NCI-H1417 (cell line): ENCODE measurements around the gene CAMK2G.
A peak's percentile ranks its signal among the peaks of the same experiment; 100 is the strongest.
"Not testable (repeated sequence)": the region's sequence is repeated elsewhere in the genome, so short reads cannot be mapped to it uniquely, and the experiment has no call there.

Experiments used
- DNase-seq, 3 experiments: peaks; one replicate each; lab custom pipeline; 2025; lab: John Stamatoyannopoulos, UW

CAMK2G gene

DNA sequence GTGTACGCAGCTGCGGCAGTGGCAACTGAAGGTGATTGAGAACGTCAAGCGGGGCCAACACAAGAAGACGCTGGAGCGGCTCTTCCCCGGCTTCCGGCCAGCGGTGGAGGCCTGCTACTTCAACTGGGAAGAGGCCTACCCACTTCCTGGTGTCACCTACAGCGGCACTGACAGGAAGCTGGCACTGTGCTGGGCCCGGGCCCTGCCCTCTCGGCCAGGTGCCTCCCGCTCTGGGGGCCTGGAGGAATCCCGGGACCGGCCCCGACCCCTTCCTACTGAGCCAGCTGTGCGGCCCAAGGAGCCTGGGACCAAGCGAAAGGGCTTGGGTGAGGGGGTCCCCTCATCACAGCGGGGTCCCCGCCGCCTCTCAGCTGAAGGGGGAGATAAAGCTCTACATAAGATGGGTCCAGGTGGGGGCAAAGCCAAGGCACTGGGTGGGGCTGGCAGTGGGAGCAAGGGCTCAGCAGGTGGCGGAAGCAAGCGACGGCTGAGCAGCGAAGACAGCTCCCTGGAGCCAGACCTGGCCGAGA lies 82.4 kb downstream of the CAMK2G start:
- no peak for DNase-seq

DNA sequence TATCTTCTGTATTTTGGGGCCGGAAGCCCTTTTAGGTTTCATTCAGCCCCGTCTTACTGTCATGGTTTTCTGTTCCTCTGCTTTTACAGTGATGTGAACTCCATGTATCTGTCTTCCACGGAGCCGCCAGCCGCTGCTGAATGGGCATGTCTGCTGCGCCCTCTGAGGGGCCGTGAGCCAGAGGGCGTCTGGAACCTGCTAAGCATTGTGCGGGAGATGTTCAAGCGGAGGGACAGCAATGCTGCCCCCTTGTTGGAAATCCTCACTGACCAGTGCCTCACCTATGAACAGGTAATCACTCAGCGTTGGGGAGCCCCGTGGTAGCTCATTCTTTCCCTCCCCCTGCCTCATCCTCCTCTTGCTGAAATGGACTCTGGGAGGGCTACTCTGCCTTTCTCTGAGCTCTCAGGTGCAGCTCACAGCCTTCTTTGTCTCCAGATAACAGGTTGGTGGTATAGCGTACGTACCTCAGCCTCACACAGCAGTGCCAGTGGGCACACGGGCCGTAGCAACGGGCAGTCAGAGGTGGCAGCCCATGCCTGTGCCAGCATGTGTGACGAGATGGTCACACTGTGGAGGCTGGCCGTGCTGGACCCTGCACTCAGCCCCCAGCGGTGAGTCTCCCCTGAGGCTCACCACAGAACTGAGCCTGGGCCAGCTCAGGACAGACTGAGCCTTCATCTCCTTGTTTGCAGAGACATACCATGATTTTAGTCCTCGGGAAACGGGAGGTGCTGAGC lies 83.3 kb downstream of the CAMK2G start:
- no peak for DNase-seq

DNA sequence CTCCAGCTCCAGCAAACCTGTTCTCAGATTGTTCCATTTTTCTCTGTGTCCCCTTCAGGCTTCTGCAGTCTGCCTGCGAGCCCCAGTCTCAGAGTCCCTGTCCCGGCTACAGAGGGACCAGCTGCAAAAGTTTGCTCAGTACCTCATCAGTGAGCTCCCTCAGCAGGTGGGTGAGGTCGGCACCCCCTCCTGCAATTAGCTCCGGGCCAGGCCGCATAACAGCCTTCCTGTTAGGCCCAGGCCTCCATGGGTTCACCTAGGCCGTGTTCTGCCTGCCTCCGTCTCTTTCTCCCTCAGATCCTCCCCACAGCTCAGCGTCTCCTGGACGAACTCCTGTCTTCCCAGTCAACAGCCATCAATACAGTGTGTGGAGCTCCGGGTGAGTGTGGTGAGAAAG lies 84.7 kb downstream of the CAMK2G start:
- DNase-seq, result no peak

DNA sequence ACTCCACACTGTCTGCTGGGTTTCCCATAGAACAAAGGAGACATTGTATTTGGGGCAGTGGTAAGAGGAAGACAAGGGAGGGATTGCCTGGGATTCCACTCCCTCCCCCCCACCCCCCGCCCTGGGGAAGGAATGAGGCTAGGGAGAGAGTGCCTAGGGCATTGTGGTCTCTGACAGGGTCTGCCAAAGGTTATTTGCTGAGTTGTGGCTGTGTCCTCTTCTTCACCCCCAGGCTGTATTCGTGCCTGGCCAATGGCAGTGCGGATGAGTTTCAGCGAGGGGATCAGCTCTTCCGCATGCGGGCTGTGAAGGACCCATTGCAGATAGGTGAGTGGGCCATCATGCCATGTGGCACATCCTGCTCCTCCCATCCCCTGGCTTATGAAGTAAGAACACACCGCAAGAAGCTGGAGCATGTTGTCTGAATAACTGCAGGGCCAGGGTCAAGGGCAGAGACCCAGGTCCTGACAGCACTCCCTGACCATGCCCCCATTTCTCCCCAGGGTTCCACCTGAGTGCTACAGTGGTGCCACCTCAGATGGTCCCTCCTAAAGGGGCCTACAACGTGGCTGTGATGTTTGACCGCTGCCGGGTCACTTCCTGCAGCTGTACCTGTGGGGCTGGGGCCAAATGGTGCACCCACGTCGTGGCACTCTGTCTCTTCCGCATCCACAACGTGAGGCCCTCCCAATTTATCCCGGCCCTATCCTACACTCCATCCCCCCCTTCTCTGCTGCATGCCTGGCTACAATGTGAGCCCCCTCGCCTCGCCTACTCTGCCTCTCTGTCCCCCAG lies 85.3 kb downstream of the CAMK2G start:
- DNase-seq, result no peak

DNA sequence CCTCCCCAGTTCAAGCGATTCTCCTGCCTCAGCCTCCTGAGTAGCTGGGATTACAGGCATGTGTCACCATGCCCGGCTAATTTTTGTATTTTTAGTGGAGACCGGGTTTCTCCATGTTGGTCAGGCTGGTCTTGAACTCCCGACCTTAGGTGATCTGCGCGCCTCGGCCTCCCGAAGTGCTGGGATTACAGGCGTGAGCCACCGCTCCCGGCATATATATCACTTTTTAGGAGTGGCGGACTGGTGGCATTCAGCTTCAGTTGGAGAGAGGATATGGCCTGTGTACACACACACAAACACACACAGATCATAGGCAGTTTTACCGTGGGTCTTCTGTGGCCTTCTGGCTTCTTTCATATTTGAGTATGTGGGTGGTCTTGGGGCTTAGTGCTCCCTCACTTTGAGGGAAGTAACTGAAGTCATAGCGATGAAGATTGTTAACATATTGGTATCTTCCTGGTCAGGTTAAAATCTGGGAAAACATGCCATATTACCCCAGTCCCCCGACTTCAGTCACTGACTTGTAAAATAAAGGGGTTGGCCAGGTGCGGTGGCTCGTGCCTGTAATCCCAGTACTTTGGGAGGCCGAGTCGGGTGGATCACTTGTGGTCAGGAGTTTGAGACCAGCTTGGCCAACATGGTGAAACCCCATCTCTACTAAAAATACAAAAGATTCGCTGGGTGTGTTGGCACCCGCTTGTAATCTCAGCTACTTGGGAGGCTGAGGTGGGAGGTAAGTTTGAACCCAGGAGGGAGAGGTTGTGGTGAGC lies 87.1 kb downstream of the CAMK2G start:
- DNase-seq, result not testable (repeated sequence)

DNA sequence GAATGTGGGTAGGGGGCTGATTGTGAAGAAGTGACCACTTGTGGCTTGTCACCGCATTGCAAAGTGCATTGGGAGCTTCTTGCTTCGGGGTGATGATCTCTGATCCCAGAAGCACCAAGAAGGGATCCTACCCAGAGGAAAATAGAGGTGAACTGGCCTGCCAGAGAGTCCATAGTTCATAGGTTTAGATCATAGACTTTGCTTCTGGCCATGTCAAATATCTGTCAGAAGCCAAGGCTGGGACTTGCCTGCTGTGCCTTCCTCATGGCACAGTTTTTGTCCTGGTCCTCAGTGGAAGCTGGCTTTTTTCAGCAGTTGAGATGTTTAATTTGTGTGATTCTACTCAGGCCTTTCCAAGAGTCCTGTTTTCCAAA lies 87.9 kb downstream of the CAMK2G start:
- no peak for DNase-seq

DNA sequence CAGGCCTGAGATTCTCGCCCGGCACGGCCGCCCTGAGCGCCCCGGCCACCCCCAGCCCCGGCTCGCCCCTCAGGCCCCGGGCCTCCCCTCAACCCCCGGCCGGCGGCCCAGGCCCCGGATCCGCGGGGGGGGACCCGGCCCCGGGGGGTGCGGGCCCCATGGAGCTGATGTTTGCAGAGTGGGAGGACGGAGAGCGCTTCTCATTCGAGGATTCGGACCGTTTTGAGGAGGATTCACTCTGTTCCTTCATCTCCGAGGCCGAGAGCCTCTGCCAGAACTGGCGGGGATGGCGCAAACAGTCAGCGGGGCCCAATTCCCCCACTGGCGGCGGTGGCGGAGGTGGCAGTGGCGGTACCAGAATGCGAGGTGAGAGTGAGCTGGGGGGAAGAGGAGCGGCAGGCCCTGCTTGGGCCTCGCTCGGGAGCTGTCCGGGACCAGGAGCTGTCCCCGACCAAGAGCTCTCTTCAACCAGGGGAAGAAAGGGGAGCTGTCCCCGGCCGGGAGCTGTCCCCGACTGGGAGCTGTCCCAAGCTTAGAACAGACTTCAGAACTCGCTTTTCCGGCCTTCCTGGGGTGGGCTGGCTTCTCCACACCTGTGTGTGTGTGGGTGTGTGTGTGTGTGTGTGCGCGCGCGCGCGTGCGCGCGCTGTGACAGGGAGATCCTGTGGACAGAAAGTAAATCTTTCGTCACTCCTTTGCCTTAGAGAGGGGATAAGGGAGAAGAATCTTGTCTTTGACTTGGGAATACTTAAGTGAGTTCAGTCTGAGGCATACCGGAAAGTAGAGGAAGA lies 88.4 kb downstream of the CAMK2G start:
- peak in 1 of 3 experiments; percentile 26 for DNase-seq

DNA sequence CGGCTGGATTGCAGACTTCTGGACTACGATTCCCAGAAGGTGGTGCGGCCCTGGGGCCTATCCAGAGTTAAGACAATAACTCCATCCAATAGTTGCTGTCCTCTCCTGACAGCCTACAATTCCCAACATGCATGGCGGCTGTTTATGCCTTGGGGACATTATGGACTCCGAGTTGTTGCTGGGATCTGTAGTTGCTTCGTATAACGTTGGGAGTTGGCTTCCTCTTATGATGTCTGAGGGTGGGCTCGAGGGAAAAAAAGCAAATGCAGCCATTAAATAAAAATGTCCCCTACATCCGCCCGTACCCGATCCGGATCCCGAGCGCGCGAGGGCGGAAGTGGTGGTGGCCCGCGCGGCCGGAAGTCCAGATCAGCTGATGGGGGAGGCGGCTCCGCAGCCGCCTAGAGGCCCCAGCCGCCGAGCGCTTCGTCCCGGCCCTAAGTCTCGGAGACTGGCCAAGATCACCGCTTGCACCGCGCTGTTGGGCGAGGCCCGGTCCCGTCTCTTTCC lies 89.1 kb downstream of the CAMK2G start, which contains the start of gene ZSWIM8:
ZSWIM8 (plus strand) TSS at position 396 of the 510 bp plus-strand sequence. CDS start 273 bp downstream, outside the sequence.
- peak; percentile 84 to 94 (median 86) for DNase-seq

DNA sequence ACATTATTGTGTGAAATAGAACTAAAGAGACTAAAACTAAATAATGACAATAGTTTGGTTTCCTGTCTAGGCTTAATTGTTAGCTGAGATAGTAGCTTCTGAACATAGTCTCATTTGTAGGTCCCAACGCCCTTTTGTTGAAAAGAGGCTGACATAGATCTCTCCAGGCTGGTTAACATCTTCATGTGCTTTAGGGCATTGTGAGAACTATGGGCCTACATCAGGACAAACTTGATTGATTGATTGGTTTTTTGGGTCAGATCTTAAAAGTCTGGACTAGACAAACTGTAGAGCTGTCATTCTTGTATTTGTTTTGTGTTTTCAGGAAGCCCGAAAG lies 91.6 kb downstream of the CAMK2G start:
- no peak for DNase-seq

DNA sequence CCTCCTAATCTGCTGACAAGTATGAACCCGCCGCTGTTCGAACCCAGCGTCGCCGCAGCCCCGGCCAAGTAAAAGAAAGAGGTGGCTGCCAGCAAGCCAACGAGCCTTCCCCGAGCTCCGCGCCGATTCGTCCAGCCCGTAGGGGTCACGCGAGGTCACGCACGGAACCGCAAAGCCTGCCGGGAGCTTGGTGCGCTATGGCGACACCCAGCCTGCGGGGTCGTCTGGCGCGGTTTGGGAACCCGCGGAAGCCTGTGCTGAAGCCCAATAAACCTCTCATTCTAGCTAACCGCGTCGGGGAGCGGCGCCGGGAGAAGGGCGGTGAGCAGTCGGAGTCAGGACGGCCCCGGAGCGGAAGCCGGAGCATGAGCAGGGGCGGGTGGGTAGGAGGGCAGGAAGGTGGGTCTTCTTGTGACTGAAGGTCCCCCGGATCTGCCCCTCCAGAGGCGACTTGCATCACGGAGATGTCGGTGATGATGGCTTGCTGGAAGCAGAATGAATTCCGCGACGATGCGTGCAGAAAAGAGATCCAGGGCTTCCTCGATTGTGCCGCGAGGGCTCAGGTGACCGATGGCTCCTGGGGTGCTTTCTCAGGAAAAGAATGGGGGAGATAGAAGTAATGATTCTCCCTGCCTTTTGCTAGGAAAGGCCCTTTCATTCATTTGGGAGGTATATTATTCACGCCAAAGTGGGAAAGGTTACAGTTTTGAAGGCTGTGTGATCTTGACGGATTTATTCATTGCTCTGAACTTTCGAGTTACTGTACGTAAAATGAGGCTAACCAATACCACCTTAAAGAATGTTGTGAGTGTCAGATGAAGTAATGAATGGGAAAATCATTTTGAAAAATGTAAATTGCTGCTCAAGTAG lies 92.2 kb downstream of the CAMK2G start, which contains the start of gene CHCHD1:
CHCHD1 (plus strand) TSS at position 170 of the 870 bp plus-strand sequence; CDS start at position 198, 28 bp downstream.
- peak; percentile 64 to 78 (median 74) for DNase-seq

DNA sequence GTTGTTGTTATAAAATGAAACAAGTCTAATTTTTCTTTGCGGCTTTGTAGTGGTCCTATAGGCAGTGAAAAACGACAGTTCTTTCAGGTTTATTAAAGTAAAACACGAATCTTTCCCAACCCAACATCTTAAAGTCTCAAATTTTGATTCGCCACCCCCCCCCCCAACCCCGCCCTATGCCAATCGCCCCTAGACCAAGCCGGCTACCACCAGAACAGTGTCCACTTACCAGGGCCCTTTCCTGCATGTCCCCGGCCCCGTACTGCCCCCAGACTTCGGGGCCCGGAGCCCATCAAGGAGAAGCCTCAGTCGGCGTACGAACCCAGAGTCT lies 92.8 kb downstream of the CAMK2G start:
- no peak for DNase-seq

DNA sequence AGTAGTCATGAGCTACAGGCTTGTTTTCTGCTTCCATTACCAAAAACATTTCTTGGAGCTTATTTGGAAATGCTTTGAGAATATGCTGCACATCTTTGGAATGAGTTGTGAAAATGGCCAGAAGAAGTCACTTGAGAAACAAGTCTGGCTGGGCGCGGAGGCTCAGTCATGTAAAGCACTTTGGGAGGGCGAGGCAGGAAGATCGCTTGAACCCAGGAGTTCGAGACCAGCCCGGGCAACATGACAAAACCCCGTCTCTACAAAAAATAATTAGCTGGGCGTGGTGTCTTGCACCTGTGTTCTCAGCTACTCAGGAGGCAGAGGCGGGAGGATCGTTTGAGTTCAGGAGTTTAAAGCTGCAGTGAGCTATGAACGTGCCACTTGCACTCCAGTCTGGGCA lies 93.4 kb downstream of the CAMK2G start:
- no peak for DNase-seq

DNA sequence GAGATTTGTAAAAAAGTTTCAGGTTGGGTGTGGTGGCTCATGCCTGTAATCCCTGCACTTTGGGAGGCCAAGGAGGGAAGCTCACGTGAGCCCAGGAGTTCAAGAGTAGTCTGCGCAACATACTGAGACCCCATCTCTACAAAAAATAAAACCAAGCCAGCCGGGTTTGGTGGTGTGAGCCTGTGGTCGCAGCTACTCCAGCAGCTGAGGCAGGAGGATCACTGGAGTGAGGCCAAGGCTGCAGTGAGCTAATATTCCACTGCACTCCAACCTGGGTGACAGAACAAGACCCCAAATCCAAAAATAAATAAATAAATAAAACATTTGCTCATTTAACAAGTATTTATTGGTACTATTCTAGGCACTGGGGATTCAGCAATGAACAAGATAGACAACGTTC lies 94.1 kb downstream of the CAMK2G start:
- no peak for DNase-seq

DNA sequence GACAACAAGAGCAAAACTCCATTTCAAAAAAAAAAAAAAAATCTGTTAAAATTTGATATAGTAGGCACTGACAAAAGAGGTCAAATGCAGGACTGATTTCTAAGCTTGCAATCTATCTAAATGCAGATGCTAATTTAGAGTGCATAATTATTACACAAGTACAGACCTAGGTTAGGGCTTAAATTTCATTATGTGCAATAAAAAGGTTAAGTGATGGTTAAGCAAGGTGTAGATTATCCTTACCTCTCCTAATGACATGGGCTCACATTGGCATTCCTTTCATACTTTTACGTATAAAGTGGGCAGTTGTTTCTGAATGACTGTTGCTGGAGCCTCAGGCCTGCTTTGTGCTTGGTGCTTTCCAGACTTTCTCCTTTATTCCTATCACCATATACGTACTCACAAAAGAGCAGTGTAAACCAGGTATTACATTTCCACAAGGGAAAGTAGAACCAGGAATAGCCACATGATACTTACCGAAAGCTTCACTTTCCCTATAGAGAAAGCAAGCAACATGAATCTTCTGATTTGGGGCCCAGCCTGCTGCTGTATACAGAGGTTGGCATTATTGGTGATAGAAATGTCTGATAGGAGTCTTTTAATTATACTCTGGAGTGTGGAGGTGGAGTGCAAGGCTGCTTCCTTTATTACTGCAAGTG lies 94.7 kb downstream of the CAMK2G start:
- DNase-seq, result no peak

DNA sequence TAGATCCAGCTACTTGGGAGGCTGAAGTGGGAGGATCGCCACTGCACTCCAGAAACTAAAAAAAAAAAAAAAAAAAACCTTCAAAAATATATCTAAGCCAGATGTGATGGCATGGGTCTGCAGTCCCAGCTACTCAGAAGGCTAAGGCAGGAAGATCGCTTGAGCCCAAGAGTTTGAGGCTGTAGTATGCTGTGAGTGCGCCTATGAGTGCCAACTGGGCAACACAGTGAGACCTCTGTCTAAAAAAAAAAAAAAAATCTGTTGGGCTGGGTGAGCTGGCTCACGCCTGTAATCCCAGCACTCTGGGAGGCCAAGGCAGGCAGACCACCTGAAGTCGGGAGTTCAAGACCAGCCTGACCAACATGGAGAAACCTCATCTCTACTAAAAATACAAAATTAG lies 95.3 kb downstream of the CAMK2G start:
- no peak for DNase-seq

DNA sequence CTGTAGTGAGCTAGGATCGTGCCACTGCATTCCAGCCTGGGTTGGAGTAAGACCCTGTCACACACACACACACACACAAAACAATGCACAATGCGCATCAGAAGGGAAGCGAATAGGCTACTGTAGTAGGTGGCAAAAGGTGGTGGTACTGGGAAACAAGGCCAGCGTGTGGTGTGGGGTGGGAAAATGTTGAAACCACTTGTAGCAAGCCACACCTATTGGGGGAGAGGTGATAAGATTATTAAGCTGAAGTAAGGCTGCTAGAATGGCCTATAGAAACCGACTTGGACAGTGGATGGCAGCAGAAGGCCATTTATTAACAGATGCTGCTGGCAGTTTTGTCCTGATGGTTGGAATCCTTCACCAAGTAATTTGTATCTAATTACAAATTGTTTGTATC lies 99.7 kb downstream of the CAMK2G start:
- DNase-seq, result no peak

DNA sequence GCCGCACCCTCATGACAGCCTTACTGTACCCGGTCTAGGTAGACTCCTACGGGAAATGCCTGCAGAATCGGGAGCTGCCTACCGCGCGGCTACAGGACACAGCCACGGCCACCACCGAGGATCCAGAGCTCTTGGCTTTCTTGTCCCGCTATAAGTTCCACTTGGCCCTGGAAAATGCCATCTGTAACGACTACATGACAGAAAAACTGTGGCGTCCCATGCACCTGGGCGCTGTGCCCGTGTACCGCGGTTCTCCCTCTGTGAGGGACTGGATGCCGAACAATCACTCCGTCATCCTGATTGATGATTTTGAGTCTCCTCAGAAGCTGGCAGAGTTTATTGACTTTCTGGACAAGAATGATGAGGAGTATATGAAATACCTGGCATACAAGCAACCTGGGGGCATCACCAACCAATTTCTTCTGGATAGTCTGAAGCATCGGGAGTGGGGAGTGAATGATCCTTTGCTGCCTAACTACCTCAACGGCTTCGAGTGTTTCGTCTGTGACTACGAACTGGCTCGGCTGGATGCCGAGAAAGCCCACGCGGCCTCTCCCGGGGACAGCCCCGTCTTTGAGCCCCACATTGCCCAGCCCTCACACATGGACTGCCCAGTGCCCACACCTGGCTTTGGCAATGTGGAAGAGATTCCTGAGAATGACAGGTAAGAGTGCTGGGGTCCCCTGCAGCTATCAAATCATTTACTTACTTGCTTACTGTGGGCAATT lies 101.0 kb downstream of the CAMK2G start:
- peak; percentile 16 to 46 (median 19) for DNase-seq

DNA sequence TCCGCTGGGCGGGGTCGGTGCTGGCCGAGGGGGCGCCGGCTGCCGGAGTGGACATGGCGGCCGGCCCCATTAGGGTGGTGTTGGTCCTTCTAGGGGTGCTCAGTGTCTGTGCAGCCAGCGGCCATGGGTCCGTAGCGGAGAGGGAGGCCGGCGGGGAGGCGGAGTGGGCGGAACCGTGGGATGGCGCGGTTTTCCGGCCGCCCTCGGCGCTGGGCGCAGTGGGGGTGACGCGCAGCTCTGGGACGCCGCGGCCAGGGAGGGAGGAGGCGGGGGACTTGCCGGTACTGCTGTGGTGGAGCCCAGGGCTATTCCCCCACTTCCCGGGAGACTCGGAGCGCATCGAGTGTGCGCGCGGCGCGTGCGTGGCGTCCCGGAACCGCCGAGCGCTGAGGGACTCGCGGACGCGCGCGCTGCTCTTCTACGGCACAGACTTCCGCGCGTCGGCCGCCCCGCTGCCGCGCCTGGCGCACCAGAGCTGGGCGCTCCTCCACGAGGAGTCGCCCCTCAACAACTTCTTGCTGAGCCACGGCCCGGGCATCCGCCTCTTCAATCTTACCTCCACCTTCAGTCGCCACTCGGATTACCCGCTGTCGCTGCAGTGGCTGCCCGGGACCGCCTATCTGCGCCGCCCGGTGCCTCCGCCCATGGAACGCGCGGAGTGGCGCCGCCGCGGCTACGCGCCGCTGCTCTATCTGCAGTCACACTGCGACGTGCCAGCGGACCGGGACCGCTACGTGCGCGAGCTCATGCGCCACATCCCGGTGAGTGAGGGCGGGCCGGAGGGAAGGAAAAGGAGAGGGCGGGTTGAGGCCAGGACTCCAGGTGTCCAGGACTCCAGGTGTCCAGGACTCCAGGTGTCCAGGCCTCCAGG lies 101.8 kb downstream of the CAMK2G start:
- peak; percentile 64 to 83 (median 81) for DNase-seq
